Activated T-cell treated with anti-CD3 and anti-CD28 coated beads for 1 hour (primary cell): Measurements from ENCODE around the gene LDB2.

Source experiments
- DNase-seq: peaks from one replicate; pipeline ENCODE4 v3.0.0-alpha.2; 2020; ENCODE audit warnings: low read depth

The LDB2 gene

GRCh38 chr4:16884673-16885460, 13.6 kb downstream of the LDB2 start:
- no peak for DNase-seq

- no peak for DNase-seq
These were observed 14.6 kb downstream of the LDB2 start for GRCh38 chr4:16883806-16884205.

GRCh38 chr4:16881151-16881884, 17.1 kb downstream of the LDB2 start:
- no peak for DNase-seq

GRCh38 chr4:16875487-16875886, 23.0 kb downstream of the LDB2 start:
- DNase-seq, result no peak

- DNase-seq, result no peak
These were observed 28.7 kb downstream of the LDB2 start for GRCh38 chr4:16869594-16870245.

GRCh38 chr4:16868674-16869073, 29.8 kb downstream of the LDB2 start:
- DNase-seq, result no peak

- DNase-seq, result no peak
These were observed 30.6 kb downstream of the LDB2 start for GRCh38 chr4:16867827-16868226.

- DNase-seq, result no peak
These were observed 31.5 kb downstream of the LDB2 start for GRCh38 chr4:16866974-16867373.

- no peak for DNase-seq
These were observed 32.6 kb downstream of the LDB2 start for GRCh38 chr4:16865897-16866283.

- DNase-seq, result no peak
These were observed 33.1 kb downstream of the LDB2 start for GRCh38 chr4:16865209-16865896.

- no peak for DNase-seq
These were observed 34.2 kb downstream of the LDB2 start for GRCh38 chr4:16864199-16864598.

- no peak for DNase-seq
These were observed 35.7 kb downstream of the LDB2 start for GRCh38 chr4:16862697-16863096.

- DNase-seq, result no peak
These were observed 37.9 kb downstream of the LDB2 start for GRCh38 chr4:16860516-16860915.

- no peak for DNase-seq
These were observed 39.4 kb downstream of the LDB2 start for GRCh38 chr4:16859031-16859430.

- DNase-seq, result no peak
These were observed 40.1 kb downstream of the LDB2 start for GRCh38 chr4:16858275-16858752.

- no peak for DNase-seq
These were observed 41.0 kb downstream of the LDB2 start for GRCh38 chr4:16857425-16857824.

- DNase-seq, result no peak
These were observed 44.8 kb downstream of the LDB2 start for GRCh38 chr4:16853640-16854039.

- DNase-seq, result no peak
These were observed 45.8 kb downstream of the LDB2 start for GRCh38 chr4:16852644-16853043.

GRCh38 chr4:16852228-16852627, 46.2 kb downstream of the LDB2 start:
- DNase-seq, result no peak

GRCh38 chr4:16846540-16847117, 51.8 kb downstream of the LDB2 start:
- DNase-seq, result no peak

- DNase-seq, result no peak
These were observed 53.4 kb downstream of the LDB2 start for GRCh38 chr4:16844816-16845586.
